ENCODE measurements around the gene FOXR2.

Gene FOXR2, protein sequence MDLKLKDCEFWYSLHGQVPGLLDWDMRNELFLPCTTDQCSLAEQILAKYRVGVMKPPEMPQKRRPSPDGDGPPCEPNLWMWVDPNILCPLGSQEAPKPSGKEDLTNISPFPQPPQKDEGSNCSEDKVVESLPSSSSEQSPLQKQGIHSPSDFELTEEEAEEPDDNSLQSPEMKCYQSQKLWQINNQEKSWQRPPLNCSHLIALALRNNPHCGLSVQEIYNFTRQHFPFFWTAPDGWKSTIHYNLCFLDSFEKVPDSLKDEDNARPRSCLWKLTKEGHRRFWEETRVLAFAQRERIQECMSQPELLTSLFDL

DNA sequence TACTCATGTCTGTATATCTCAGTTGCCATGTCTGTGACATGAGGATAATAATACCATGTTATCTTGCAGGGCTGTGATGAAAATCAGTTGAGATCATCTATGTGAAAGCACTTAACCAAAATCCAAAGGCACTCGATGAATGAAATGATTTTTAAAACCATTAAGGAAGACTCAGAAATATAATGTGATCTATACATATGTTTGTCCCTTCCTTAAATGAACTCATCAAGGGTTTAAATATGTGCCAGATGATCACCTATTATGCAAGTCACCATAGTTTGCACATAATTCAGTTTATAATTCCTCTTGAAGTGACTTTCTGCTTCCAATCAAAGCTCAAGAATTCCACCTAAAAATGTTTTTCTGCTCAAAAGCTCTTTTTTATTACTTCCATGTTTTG is at the start of gene FOXR2:
TSS of gene FOXR2 (plus strand) at position 301 of the 400 bp plus-strand sequence. CDS start 312 bp downstream, outside the sequence.
- DNase-seq (ENCODE audit: low spot score) = no peak

DNA sequence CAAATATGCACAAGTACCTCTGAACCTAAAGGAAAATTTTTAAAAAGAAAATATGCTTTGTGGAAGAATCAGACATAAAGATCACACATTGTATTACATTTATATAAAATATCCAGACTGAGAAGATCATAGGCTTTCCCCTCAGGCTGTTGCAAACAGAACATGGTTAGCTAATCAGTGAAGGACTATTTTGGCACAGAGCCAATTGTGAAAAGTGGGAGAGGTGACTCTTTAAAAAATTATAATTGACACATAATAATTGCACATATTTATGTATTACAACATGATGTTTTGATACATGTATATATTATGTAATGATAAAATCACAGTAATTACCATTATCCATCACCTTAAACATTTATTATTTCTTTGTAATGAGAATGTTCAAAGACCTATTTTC is 44.1 kb upstream of the FOXR2 start:
- DNase-seq (ENCODE audit: low spot score) = no peak

DNA sequence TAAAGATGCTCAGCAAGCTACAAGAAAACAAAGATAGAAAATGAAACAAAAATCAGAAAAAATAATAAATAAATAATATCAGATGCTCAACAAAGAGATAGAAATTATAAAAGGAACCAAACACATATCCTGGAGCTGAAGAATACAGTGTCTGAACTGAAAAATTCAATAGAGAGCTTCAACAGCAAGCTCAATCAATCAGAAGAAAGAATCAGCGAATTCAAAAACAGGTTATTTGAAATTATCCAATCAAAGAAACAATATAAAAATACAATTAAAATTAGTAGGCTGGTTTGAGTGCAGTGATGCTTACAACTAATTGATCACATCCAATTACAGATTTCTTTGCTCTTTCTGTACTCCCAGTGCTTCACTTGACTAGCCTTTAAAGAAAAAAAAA is 40.8 kb upstream of the FOXR2 start:
- no peak for DNase-seq (ENCODE audit: low spot score)

DNA sequence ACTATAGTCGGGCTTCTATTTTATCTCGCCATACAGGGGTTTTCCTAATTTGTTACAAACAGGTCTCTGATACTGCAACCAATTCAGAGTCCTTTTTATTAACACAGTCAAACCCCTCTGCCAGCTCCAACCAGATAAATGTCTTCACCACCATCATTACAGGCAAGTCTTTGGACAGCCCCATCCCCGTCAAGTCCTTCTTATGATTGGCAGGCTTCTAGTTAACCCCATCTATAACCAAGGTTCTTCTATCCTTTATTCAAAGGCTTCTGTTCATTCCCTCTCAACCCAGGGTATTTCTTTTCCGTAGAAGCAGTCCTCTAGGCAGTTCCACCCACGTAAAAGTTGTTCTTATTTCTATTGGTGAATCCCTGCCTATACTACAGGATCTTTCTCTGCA is 29.9 kb upstream of the FOXR2 start:
- DNase-seq (ENCODE audit: low spot score) = no peak

DNA sequence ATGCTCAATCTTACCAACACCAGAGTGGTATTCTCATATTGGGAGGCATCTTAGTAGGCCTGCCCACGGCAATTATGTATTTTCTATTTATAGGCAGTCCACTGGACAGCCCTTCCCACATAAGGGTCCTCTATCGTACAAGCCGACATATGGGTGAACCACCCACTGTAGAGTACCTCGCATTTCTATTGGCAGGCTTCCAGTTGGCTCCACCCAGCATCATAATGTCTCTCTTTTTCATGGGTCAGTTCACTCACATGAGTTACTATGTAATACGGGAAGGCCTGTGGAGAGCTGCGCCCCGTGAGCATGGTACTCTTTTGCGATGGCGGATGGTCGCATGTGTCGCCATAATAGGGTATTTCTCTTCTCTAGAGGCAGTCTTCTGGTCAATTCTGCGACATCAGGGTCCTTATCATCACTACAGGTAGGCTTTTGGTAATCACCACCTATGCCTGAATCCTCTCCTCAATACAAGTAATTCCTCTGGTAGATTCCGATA is 29.4 kb upstream of the FOXR2 start:
- DNase-seq (ENCODE audit: low spot score) = no peak

DNA sequence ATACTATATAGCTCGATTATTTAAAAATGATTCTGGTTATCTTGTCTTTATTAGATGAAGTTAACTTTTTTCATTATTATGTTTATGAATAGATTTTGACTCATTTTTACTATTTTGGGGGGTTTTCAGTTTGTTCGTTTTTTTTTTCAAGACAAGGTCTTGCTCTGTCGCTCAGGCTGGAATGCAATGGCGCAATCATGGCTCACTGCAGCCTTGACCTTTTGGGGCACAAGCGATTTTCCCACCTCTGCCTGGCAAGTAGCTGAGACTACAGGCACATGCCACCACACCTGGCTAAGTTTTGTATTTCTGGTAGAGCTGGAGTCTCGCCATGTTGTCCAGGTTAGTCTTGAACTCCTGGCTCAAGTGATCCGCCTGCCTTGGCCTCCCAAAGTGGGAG is 24.9 kb upstream of the FOXR2 start:
- DNase-seq (ENCODE audit: low spot score) = no peak

DNA sequence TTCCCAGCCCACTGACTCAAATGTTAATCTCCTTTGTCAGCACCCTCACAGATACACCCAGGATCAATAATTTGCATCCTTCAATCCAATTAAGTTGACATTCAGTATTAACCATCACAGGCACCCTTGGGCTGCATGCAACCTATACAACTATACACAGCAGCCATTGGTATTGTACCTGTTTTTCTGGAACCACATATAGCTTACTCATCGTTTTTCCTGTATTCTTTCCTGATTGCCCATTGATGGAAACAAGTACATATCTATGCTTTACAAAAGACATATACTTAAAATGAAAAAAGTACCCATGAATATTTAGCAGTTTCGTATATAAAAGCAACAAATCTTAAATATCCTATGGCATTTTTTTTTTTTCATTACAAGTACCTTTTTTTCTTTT is 3.7 kb upstream of the FOXR2 start:
- DNase-seq (ENCODE audit: low spot score) = no peak

DNA sequence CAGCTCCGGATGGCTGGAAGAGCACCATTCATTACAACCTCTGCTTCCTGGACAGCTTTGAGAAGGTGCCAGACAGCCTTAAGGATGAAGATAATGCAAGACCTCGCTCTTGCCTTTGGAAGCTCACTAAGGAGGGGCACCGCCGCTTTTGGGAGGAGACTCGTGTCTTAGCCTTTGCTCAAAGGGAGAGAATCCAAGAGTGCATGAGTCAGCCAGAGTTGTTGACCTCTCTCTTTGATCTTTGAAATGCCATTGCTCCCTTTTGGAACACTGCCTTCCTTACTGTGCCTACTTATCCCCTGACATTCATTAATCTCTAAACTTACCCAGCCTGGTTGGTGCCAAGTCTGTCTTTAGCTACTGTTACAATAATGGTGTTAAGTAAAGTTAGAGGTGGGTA is 1.2 kb downstream of the FOXR2 start:
- DNase-seq (ENCODE audit: low spot score) = no peak

DNA sequence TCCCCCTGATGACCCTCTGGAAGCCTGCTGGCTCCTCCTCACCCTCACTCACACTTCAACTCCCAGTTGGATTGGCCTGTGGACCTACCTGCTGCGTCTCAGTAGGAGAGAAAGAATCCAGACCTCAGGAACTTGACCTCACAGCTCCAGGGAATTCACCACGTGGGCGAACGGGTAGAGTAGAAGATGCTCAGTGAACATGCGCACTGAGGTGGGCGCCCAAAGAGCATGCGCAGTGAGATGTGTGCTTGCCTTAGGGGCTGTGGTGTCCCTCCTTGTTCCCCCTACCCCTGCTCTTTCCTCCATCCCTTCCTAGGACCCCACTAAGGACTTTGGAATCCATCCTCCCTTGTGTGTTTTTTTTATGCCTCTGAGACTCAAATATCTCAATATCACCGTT is 12.9 kb downstream of the FOXR2 start:
- DNase-seq (ENCODE audit: low spot score) = no peak

DNA sequence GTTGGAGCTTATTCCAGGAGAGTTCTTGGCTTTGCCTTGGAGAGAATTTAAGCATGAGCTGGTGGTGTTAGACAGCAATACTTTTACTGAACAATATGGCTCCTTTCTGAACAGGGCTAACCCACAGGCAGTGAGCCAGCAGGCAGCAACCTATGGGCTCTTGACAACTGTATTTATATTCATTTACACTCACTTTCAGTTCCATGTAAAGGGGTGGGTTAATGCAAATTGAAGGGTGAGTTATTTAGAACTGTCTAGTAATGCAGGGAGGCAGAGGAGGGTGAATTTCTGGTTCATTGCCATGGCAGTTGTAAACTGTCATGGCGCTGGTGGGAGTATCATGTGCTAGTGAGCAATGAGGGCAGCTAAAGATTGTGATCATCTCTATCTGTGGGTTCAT is 15.7 kb downstream of the FOXR2 start:
- DNase-seq (ENCODE audit: low spot score) = no peak

DNA sequence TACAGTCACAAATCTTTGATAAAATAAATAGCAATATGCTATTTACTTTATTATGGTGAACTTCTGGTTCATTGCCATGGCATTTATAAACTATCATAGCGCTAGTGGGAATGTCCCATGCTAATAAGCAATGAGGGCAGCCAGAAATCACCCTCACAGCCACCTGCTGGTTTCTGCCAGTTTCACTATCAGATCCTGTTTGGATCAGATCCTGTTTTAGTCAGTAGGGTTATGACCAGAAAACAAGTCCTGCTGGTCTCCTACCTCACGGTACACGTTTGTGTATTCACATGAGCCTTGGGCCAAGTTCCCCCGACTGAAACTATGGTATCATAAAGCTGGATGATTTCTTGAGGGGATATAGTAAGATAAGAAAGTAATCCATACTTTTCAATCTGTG is 17.7 kb downstream of the FOXR2 start:
- no peak for DNase-seq (ENCODE audit: low spot score)

DNA sequence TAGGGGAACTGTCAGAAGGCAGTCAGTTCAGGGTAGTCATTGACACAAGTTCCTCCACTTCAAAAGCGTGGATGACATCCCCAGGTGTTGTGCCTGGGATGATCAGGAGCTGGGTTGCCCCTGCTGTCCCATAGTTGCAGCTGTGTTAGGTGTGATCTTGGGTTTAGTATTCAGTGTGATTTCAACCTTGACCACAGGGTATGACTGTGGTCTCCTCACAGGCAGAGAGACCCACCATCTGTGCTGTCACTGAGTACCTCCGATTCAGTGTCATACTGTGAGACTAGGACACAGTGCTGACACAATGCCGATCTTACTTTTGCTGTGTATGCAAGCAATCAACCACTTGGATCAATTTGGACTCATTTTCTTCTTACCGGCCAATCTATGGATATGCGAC is 25.2 kb downstream of the FOXR2 start:
- DNase-seq (ENCODE audit: low spot score) = no peak

DNA sequence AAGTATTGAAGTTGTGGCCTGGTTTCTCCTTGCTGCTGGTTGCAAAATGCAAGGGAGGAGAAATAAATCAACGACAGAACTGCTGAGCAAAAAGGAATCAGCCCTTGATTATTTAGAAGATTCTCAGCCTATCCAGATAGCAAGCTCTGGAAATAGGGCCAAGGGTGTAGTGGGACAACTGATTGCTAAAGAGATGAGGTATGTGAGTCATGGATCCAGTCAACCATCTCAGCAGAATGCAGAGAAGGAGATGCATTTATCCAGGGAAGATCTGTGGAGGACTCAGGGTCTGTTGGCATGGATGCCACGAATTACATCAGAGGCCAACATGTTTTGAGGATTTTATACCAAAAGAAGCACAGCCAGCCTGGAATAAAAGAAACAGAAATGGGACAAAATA is 36.7 kb downstream of the FOXR2 start:
- DNase-seq (ENCODE audit: low spot score) = no peak

DNA sequence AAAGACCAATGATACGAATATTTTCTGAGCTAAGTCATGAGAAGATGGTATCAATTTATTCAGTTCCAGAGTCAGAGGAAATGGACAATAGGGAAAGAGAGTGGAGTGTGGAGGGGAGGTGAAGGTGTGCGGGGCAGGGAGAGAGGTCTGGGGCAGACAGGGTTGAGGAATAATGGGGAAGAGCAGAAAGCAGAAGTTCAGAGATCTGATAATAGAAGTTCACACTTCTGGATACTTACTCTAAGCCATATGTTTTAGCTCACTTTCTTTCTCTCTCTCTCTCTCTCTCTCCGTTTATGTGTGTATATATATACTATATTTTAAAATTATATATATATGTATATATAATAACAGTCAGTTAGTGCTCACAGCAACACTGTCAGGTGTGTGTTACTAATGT is 40.4 kb downstream of the FOXR2 start:
- no peak for DNase-seq (ENCODE audit: low spot score)

DNA sequence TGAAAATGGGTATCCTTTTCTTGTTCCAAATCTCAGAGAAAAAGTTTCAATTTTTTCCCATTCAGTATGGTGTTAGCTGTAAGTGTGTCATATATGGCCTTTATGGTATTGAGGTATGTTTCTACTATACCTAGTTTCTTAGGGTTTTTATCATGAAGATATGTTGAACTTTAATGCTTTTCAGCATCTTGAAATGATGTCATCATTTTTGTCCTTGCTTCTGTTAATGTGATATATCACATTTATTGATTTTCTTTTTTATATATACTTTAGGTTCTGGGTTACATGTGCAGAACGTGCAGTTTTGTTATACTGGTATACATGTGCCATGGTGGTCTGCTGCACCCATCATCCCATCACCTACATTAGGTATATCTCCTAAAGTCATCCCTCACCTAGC is 44.9 kb downstream of the FOXR2 start:
- DNase-seq (ENCODE audit: low spot score) = no peak

All from hematopoietic multipotent progenitor cell treated with erythropoietin and hydrocortisone succinate and interleukin-3 and kit ligand, for 15 days (in vitro differentiated cells).